ENCODE results near the gene COL6A2. TPM values are rescaled to one million over a fixed set of nuclear protein-coding genes. Genes with fewer than 3 reads are reported as not detected.

The COL6A2 gene
- total and polyA plus RNA-seq, 2 of the 13 experiments (the other 11 are each of a cell fraction or from before 2014, with no cell fraction given), result 0.07 to 0.41 TPM

DNA sequence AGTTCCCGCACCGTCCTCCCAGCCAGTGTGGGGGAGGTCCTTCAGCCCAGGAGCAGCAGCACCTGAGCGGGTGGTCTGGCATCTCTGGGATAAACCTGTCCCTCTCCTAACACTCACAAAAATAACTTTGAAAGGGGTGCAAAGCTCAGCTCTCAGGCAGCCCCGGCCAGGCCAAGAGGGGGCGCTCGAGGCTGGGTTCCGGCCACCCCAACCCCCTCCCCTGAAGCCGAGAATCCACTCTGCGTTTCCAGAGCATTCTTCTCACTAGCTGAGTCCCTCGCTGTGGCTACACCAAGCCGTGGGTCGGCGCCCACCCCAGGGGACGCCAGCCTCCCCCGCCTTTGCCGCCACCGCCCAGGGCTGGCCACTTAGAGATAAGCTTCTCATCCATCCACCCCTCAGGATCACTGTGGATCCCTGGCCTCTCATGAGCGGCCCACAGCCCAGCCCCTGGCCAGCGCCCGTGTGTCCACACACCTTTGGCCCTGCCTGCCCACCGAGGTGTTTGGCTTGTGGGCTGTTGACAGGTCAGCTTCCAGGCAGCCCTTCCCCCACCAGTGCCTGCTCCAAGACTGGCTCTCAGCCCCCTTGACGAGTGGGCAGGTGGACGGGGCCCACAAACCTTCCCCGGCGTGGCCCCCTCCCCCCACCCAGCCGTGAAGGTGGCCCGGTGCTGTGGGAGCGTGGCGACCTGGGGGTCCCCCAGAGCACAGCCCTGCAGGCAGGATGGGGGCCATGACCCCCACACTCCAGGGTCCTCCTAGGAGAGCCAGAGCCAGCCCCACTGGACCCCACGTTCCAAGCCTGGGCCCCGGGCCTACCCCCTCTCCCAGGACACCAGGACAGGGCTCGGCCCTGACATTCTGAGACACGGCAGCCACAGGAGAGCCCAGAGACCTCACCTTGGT, 55.6 kb downstream of the COL6A2 start (continued):
- TF ChIP-seq ZNF318 (CRISPR knock-in tag; IDR thresholded peaks at IDR 0.05) (no peak), ZMYM3 (CRISPR knock-in tag; IDR thresholded peaks at IDR 0.05) (0 out of 2 replicates have a peak, but pooled peaks have one; percentile 20), ZNF788 (CRISPR knock-in tag; IDR thresholded peaks at IDR 0.05; ENCODE audit: borderline replicate concordance) (no peak; the same call in 1 of the 2 replicates), IKZF4 (CRISPR knock-in tag; IDR thresholded peaks at IDR 0.05; ENCODE audit: borderline replicate concordance, low read depth, not compliant biosample characterization) (no peak), ZNF34 (CRISPR knock-in tag; IDR thresholded peaks at IDR 0.05; ENCODE audit: borderline replicate concordance) (no peak), ESRRA (CRISPR knock-in tag; IDR thresholded peaks at IDR 0.05; ENCODE audit: low read depth) (no peak), ZNF33A (CRISPR knock-in tag; IDR thresholded peaks at IDR 0.05; ENCODE audit: borderline replicate concordance) (no peak), DNMT3B (CRISPR knock-in tag; conservative IDR thresholded peaks at IDR 0.05) (no peak), AKAP8 (CRISPR knock-in tag; IDR thresholded peaks at IDR 0.05) (peak; percentile 21; the same call in 1 of the 2 replicates), JUNB (CRISPR knock-in tag; IDR thresholded peaks at IDR 0.05; ENCODE audit: borderline replicate concordance) (no peak), ZNF772 (CRISPR knock-in tag; IDR thresholded peaks at IDR 0.05) (0 out of 2 replicates have a peak, but pooled peaks have one; percentile 49), MYC (CRISPR knock-in tag; IDR thresholded peaks at IDR 0.05; ENCODE audit: borderline replicate concordance) (peak; percentile 42; the same call in 1 of the 2 replicates), XBP1 (CRISPR knock-in tag; IDR thresholded peaks at IDR 0.05) (no peak), ZNF430 (CRISPR knock-in tag; IDR thresholded peaks at IDR 0.05) (peak; percentile 66; the same call in 1 of the 2 replicates), ZNF382 (CRISPR knock-in tag; IDR thresholded peaks at IDR 0.05; ENCODE audit: borderline replicate concordance) (no peak), ZNF367 (CRISPR knock-in tag; IDR thresholded peaks at IDR 0.05; ENCODE audit: borderline replicate concordance) (no peak), ZNF431 (CRISPR knock-in tag; IDR thresholded peaks at IDR 0.05; ENCODE audit: borderline replicate concordance, low read depth) (no peak), ZNF563 (CRISPR knock-in tag; IDR thresholded peaks at IDR 0.05) (no peak; the same call in 1 of the 2 replicates), ATF3 (CRISPR knock-in tag; IDR thresholded peaks at IDR 0.05) (0 out of 2 replicates have a peak, but pooled peaks have one; percentile 5)
- TF ChIP-seq, protein P1, sequence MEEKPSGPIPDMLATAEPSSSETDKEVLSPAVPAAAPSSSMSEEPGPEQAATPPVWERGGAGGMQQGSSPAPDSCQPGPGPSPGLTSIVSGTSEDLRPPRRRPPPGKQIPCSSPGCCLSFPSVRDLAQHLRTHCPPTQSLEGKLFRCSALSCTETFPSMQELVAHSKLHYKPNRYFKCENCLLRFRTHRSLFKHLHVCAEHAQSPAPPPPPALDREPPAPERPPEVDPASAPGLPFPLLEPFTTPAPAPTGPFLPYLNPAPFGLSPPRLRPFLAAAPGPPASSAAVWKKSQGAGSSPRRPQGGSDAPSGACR (CRISPR knock-in tag; IDR thresholded peaks at IDR 0.05), result peak; percentile 62; the same call in 1 of the 2 replicates
